LNCAP (cell line): ENCODE data around the gene DCC.

Experiments used
- TF ChIP-seq, protein P1 (sequence below): fragments of 450-650 bp; IDR thresholded peaks from 2 replicates; pipeline ENCODE4 v1.5.1; 2017; ENCODE audit warnings: mild to moderate bottlenecking

The DCC gene

DNA sequence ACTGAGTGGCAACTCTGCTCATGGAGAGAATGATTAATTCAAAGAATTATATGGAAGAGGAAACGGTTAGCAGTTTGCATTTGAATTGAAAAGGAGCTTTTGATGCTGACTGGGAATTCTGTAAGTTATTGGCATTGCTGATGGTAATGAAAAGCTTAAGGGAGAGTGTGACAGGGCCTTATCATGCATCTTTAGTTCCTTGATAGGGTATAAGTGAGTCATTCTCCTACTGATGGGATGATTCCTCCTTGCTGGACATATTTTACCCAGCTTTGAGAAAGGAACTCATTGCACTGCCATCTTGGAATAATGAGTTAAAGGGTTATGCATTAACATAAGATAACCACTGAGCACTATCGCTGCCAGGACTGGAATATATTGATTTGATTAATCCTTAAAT, 740.7 kb downstream of the DCC start:
- TF ChIP-seq, protein P1, sequence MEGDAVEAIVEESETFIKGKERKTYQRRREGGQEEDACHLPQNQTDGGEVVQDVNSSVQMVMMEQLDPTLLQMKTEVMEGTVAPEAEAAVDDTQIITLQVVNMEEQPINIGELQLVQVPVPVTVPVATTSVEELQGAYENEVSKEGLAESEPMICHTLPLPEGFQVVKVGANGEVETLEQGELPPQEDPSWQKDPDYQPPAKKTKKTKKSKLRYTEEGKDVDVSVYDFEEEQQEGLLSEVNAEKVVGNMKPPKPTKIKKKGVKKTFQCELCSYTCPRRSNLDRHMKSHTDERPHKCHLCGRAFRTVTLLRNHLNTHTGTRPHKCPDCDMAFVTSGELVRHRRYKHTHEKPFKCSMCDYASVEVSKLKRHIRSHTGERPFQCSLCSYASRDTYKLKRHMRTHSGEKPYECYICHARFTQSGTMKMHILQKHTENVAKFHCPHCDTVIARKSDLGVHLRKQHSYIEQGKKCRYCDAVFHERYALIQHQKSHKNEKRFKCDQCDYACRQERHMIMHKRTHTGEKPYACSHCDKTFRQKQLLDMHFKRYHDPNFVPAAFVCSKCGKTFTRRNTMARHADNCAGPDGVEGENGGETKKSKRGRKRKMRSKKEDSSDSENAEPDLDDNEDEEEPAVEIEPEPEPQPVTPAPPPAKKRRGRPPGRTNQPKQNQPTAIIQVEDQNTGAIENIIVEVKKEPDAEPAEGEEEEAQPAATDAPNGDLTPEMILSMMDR: no peak

DNA sequence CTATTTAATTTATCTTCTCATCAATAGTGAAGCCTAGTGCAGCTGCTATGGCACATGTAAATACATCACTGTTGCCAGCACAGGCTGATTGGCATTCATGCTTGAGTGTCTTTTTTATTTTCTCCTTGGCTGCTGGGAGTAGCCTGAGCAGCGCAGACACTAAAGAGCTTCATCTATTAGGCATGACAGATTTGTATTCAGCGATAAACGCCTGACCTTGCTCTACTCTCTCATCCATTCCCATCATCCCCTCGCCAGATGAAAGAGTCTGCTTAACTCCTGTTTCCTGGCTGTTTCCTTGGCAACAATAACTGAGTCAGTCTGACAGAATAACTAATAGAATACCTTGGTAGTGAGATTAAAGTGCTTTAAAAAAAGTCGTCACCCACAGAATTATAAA, 753.6 kb downstream of the DCC start:
- TF ChIP-seq, protein P1: no peak

DNA sequence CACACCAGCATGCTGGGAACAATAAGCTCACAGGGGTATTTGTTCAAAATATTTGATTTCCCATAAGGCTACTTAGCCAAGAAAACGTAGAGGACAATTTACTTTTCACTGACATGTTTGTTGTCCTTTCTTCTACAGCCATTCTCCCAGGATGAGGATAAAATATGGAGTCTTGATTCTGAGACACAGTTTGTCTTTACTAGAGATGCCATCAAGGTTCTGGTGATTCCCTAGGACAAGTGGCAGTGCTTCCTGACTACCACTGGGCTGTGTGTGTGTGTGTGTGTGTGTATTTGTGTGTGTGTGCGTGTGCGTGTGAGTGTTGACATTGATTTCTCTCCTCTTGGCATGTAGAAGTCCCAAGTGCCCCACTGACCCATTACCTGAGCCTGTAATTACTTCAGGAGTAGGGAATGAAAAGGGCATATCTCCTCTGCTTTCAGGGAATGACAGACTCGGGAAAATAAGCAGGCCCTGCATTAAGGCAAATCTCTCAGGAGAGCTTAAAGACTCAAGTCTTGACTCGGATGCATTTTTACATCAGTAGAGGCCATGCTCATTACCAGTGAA, 761.6 kb downstream of the DCC start:
- TF ChIP-seq, protein P1: no peak

DNA sequence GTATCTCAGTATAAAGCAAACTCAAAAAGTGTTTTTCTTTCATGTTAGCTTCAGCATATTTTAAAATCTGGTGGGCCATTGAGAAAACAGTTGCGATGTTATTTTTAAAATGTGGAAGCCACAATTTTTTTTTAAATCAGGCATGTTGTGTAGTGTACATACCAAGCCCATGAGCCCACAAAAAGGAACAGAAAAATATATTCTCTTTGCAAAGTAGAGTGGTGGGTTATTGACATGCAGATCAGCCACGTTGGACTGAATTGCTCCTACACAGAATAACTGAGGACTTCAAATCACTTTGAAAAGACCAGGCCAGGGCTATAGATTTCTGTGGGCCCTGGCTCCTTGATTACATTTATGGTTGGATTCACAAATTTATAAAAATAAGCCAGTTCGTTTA, 774.4 kb downstream of the DCC start:
- TF ChIP-seq, protein P1: no peak

DNA sequence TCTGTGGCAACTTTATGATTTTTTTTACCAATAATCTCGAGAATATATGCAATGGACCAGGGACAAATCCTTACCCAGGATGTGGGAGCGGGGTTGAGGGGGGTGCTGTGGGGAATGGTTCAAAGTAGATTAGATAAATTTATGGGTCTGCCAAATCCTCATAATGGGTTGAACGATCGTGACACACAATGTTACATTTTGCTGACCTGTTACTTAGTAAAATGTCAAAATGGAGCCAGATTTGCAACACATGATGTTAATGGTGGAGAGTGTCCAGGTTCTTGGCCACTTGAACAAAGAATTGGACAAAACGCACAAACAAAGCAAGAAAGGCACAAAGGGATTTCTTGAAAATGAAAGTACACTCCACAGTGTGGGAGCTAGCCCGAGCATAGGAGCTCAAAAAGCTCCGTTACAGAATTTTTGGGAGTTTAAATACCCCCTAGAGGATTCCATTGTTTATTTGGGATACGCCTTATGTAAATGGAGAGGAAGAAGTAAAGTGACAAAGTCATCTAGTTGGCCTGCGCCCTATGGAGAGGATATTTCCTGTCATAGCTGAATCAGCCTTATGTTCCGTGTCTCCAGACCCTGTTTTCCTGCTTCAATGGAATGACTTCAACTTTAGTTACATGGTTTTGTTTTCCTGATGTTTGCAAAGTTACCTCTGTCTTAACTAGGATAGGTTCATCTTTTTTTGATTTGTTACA, 776.0 kb downstream of the DCC start:
- TF ChIP-seq, protein P1: no peak

DNA sequence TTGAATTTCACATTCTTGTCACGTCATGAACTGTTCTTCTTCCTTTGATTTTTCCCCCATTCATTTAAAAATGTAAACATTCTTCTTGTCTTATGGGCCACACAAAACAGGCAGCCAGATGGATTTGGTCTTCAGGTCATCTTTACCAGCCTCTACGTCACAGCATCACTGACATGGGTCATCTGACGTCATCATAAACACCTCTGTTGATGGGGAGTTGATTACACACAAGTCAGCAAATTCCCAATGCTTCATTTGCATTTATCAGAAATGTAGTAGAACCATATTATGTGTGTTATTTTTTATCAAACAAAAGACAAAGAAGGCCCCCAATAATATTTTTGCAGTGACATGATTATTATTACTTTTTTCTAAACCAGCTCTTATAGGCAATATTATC, 777.9 kb downstream of the DCC start:
- TF ChIP-seq, protein P1: no peak

DNA sequence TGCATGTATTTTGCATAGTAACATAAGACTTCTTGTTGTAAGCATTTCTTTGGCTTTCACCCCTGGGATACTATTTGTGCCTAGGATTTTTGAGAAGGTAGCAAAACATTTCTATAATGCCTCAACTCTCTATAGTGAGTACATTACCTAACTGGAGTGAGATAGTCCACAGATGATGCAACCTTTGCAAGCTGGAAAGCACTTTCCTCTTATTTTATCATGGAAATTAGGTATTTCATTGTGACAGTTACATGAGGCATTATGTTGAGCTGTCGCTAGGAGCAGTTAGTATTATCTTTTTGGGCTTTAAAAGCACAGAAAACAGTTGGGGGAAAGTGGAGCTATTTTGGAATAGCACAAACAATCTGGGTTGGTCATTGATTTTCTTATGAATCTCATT, 786.2 kb downstream of the DCC start:
- TF ChIP-seq, protein P1: no peak
